H1 (cell line): Measurements from ENCODE around the gene LTBP4. TPM values are rescaled to one million over a fixed set of nuclear protein-coding genes. Genes with fewer than 3 reads are reported as not detected.

Experiments used
- BACH1 ChIP-seq: IDR thresholded peaks from 2 replicates; pipeline ENCODE4 v1.6.1; 2012; ENCODE audit warnings: low read length, improper control_type of control experiment
- CREB1 ChIP-seq: IDR thresholded peaks from 2 replicates; pipeline ENCODE4 v1.6.1; 2012; ENCODE audit warnings: inconsistent platforms
- EGR1 ChIP-seq: IDR thresholded peaks from 2 replicates; pipeline ENCODE4 v1.6.1; 2011; ENCODE audit warnings: low read depth, low read length, borderline replicate concordance
- JUND ChIP-seq: IDR thresholded peaks from 2 replicates; pipeline ENCODE4 v1.6.1; 2011; ENCODE audit warnings: mild to moderate bottlenecking, improper control_type of control experiment, low read length
- RAD21 ChIP-seq, 2 experiments: IDR thresholded peaks in 1 of 2; conservative IDR thresholded peaks in 1 of 2; 2 replicates each; pipeline ENCODE4 v1.6.1; 2011; ENCODE audit warnings: low read depth in 2 of 2, low read length in 2 of 2, improper control_type of control experiment in 1 of 2, inconsistent platforms in 1 of 2, mild to moderate bottlenecking in 1 of 2, moderate library complexity in 1 of 2
- RBBP5 ChIP-seq: IDR thresholded peaks from 2 replicates; pipeline ENCODE4 v1.7.1; 2012; ENCODE audit warnings: low read depth, mild to moderate bottlenecking, inconsistent platforms, low read length, moderate library complexity, borderline replicate concordance
- RNF2 ChIP-seq: fragments of 200-900, 300-1000 bp; sonication (generic); IDR thresholded peaks from 2 replicates; pipeline ENCODE4 v1.7.1; 2016; ENCODE audit warnings: borderline replicate concordance, low read depth, mild to moderate bottlenecking, antibody characterized with exemption, low read length; ENCODE audit not compliant: poor library complexity, severe bottlenecking; ENCODE audit errors: missing control alignments
- SIN3A ChIP-seq, 2 experiments: IDR thresholded peaks in 1 of 2; conservative IDR thresholded peaks in 1 of 2; 2 replicates each; pipeline ENCODE4 v1.6.1; 2011 to 2012; ENCODE audit warnings: low read length in 2 of 2, improper control_type of control experiment in 1 of 2, low read depth in 1 of 2, mild to moderate bottlenecking in 1 of 2
- SIRT6 ChIP-seq: IDR thresholded peaks from one replicate; pipeline ENCODE4 v1.7.1; 2012; ENCODE audit warnings: low read length, inconsistent platforms
- SIX5 ChIP-seq: IDR thresholded peaks from 2 replicates; pipeline ENCODE4 v1.6.1; 2011; ENCODE audit warnings: mild to moderate bottlenecking, low read depth, low read length
- SP1 ChIP-seq: IDR thresholded peaks from 2 replicates; pipeline ENCODE4 v1.6.1; 2011; ENCODE audit warnings: low read depth, low read length
- SP4 ChIP-seq: IDR thresholded peaks from 2 replicates; pipeline ENCODE4 v1.6.1; 2012; ENCODE audit warnings: low read length, inconsistent platforms
- TAF1 ChIP-seq: IDR thresholded peaks from 2 replicates; pipeline ENCODE4 v1.6.1; 2011; ENCODE audit warnings: mild to moderate bottlenecking, low read depth, low read length
- TCF12 ChIP-seq: IDR thresholded peaks from 2 replicates; pipeline ENCODE4 v1.6.1; 2011; ENCODE audit warnings: low read depth, mild to moderate bottlenecking, low read length
- TEAD4 ChIP-seq: IDR thresholded peaks from 2 replicates; pipeline ENCODE4 v1.6.1; 2012; ENCODE audit warnings: low read depth, low read length, inconsistent platforms, mixed read lengths
- YY1 ChIP-seq: IDR thresholded peaks from 2 replicates; pipeline ENCODE4 v1.6.1; 2011; ENCODE audit warnings: low read depth, mild to moderate bottlenecking, low read length
- ZNF274 ChIP-seq: IDR thresholded peaks from 2 replicates; pipeline ENCODE4 v1.7.0; 2012; ENCODE audit warnings: low read length, borderline replicate concordance; ENCODE audit errors: extremely low read depth
- polyA plus RNA-seq, 7 experiments: library from polyadenylated mRNA; depleted of rRNA in 3 of 7; stranded (reverse) in 5 of 7; unstranded in 2 of 7; fragments of >200 nt in 5 of 7; fragments of 200-250 nt in 2 of 7; gene quantifications; 1 replicate in 5 of 7; 2 replicates in 1 of 7; 4 replicates in 1 of 7; pipeline versions ENCODE4 v1.2.1 to v1.2.3, GENCODE V29; 2011 to 2013; ENCODE audit warnings: missing spikeins in 2 of 7, mixed read lengths in 2 of 7
- total RNA-seq: library from RNA; stranded (reverse); fragmentation: NEBNext Ultra II Directional; extraction: Animal tissue kit (Norgen Biotek cat#: 25700); gene quantifications from 2 replicates; pipeline ENCODE4 v1.2.1, GENCODE V29; 2021
- TF ChIP-seq, protein P1 (sequence below), 3 experiments: IDR thresholded peaks; 1 replicate in 2 of 3; 2 replicates in 1 of 3; pipeline versions ENCODE4 v1.5.1 to v1.6.1; 2011; ENCODE audit warnings: low read length in 3 of 3, mild to moderate bottlenecking in 3 of 3, inconsistent platforms in 2 of 3, low read depth in 1 of 3, moderate library complexity in 1 of 3; ENCODE audit not compliant: insufficient read depth in 1 of 3; ENCODE audit errors: control extremely low read depth in 1 of 3
- TF ChIP-seq, protein P2 (sequence below): IDR thresholded peaks from 2 replicates; pipeline ENCODE4 v1.6.1; 2011; ENCODE audit warnings: low read length, improper control_type of control experiment
- TF ChIP-seq, protein P3 (sequence below): IDR thresholded peaks from 2 replicates; pipeline ENCODE4 v1.6.1; 2012; ENCODE audit warnings: inconsistent platforms

Gene LTBP4
- total and polyA plus RNA-seq, 2 of the 8 experiments (the other 6 are each of a cell fraction or from before 2014, with no cell fraction given) = 54.5 to 77.1 TPM

DNA sequence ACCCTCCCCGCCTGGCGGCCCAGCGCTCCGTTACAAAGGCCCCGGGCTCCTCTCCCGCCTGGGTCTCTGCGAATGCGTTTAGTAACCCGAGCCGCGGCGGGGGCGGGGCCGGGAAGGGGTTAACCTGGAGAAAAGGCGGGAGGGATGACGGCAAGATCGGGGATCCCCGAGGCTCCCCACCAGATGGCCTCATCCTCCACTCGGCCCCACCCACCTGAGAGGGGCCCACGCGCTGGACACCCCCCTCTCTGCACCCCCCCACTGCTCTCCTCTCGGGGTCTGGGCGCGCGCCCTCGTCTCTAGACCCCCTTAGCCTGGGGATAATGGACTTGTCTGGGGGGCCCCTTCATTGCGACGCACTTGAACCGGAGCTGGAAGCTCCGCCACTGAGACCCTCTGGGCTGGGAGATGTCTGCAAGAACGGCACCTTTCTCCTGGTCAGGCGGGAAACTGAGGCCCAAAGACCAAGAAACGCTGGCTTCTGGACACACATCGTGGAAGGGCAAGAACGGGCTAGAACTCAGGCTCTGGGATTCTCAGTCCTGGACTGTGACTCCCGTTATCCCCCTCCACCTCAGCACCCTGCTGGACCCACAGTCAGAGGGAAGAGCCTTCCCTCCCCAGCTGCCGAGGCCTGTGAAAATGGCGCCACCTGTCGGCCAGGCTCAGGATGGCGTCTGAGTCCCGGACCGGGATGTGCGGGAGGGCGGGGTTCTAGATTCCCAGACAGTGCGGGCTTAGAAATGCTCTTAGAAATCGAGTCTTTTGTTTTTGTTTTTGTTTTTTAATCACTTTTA, 2.9 kb upstream of the LTBP4 start (continued):
- TF ChIP-seq RNF2 (no peak), TEAD4 (no peak), TCF12 (0 out of 2 replicates have a peak, but pooled peaks have one; percentile 55), EGR1 (peak; percentile 66; the same call in 1 of the 2 replicates), BACH1 (no peak), JUND (peak; percentile 84), SP1 (peak; percentile 58; the same call in 1 of the 2 replicates), SIN3A (conservative IDR thresholded peaks at IDR 0.05 in 1 of 2, IDR thresholded peaks at IDR 0.05 in 1 of 2; ENCODE audit: low read depth in 1 of 2, low read length in 2 of 2) (peak in 1 of 2 experiments; percentile 67; a peak in 1 of 4 replicates), RAD21 (IDR thresholded peaks at IDR 0.05 in 1 of 2, conservative IDR thresholded peaks at IDR 0.05 in 1 of 2; ENCODE audit: low read depth in 2 of 2, low read length in 2 of 2) (peak; percentile 81 to 89), SIX5 (peak; percentile 44; the same call in 1 of the 2 replicates), TAF1 (peak; percentile 58; the same call in 1 of the 2 replicates), SIRT6 (no peak), RBBP5 (0 out of 2 replicates have a peak, but pooled peaks have one; percentile 49), SP4 (0 out of 2 replicates have a peak, but pooled peaks have one; percentile 48), CREB1 (peak; percentile 8), ZNF274 (no peak), YY1 (peak; percentile 32; the same call in 1 of the 2 replicates)
- TF ChIP-seq, protein P1, sequence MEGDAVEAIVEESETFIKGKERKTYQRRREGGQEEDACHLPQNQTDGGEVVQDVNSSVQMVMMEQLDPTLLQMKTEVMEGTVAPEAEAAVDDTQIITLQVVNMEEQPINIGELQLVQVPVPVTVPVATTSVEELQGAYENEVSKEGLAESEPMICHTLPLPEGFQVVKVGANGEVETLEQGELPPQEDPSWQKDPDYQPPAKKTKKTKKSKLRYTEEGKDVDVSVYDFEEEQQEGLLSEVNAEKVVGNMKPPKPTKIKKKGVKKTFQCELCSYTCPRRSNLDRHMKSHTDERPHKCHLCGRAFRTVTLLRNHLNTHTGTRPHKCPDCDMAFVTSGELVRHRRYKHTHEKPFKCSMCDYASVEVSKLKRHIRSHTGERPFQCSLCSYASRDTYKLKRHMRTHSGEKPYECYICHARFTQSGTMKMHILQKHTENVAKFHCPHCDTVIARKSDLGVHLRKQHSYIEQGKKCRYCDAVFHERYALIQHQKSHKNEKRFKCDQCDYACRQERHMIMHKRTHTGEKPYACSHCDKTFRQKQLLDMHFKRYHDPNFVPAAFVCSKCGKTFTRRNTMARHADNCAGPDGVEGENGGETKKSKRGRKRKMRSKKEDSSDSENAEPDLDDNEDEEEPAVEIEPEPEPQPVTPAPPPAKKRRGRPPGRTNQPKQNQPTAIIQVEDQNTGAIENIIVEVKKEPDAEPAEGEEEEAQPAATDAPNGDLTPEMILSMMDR (IDR thresholded peaks at IDR 0.05; ENCODE audit: control extremely low read depth in 1 of 3, insufficient read depth in 1 of 3, low read depth in 1 of 3, low read length in 3 of 3) = peak; percentile 95 to 98 (median 97)
- TF ChIP-seq, protein P2, sequence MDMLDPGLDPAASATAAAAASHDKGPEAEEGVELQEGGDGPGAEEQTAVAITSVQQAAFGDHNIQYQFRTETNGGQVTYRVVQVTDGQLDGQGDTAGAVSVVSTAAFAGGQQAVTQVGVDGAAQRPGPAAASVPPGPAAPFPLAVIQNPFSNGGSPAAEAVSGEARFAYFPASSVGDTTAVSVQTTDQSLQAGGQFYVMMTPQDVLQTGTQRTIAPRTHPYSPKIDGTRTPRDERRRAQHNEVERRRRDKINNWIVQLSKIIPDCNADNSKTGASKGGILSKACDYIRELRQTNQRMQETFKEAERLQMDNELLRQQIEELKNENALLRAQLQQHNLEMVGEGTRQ = no peak
- TF ChIP-seq, protein P3, sequence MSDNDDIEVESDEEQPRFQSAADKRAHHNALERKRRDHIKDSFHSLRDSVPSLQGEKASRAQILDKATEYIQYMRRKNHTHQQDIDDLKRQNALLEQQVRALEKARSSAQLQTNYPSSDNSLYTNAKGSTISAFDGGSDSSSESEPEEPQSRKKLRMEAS = peak; percentile 62
